Tibial artery (tissue), 4 donors: ENCODE data around the gene SUPT20HL2.
"Not testable (repeated sequence)": the region's sequence is repeated elsewhere in the genome, so short reads cannot be mapped to it uniquely, and the experiment has no call there.

Experiments used
- DNase-seq, 2 donors: peaks; one replicate each; pipeline ENCODE4 v3.0.0-alpha.2; 2019
- H3K27ac ChIP-seq, 2 donors: fragments of 200-600 bp; sonication (generic) in 1 of 2; 1 replicate in 1 of 2; 2 replicates in 1 of 2; pipeline ENCODE4 v1.5.1; 2018 to 2019; ENCODE audit warnings: mild to moderate bottlenecking in 1 of 2
- H3K27me3 ChIP-seq, 2 donors: fragments of 200-600 bp; sonication (generic) in 1 of 2; one replicate each; pipeline versions ENCODE4 v1.5.1 to v1.6.0; 2016 to 2019
- H3K36me3 ChIP-seq, 3 donors: fragments of 200-600 bp; sonication (generic) in 2 of 3; one replicate each; pipeline ENCODE4 v1.5.1; 2016 to 2019; ENCODE audit warnings: mild to moderate bottlenecking in 2 of 3
- H3K4me1 ChIP-seq, 4 donors: fragments of 200-600 bp; sonication (generic) in 2 of 4; 1 replicate in 3 of 4; 2 replicates in 1 of 4; pipeline ENCODE4 v1.5.1; 2016 to 2019
- H3K4me3 ChIP-seq, 2 donors: fragments of 200-600 bp; sonication (generic) in 1 of 2; 1 replicate in 1 of 2; 2 replicates in 1 of 2; pipeline ENCODE4 v1.5.1; 2018 to 2019; ENCODE audit warnings: mild to moderate bottlenecking in 2 of 2
- H3K9me3 ChIP-seq, 3 donors: fragments of 200-600 bp; sonication (generic) in 1 of 3; one replicate each; pipeline ENCODE4 v1.5.1; 2016 to 2019
- intact Hi-C: fragments of 100-400 bp; cut with DNase I; formaldehyde crosslinking; loops from one replicate; pipeline ENCODE4 v1.15.0; 2023; ENCODE audit warnings: low total_unique reads
- TF ChIP-seq, protein P1 (sequence below), 2 experiments: fragments of 200-600 bp in 1 of 2; fragments of 450-650 bp in 1 of 2; IDR thresholded peaks; one replicate each; pipeline ENCODE4 v1.5.1; 2017 to 2019; ENCODE audit warnings: antibody characterized with exemption in 2 of 2, mild to moderate bottlenecking in 1 of 2, moderate library complexity in 1 of 2

Gene SUPT20HL2

DNA sequence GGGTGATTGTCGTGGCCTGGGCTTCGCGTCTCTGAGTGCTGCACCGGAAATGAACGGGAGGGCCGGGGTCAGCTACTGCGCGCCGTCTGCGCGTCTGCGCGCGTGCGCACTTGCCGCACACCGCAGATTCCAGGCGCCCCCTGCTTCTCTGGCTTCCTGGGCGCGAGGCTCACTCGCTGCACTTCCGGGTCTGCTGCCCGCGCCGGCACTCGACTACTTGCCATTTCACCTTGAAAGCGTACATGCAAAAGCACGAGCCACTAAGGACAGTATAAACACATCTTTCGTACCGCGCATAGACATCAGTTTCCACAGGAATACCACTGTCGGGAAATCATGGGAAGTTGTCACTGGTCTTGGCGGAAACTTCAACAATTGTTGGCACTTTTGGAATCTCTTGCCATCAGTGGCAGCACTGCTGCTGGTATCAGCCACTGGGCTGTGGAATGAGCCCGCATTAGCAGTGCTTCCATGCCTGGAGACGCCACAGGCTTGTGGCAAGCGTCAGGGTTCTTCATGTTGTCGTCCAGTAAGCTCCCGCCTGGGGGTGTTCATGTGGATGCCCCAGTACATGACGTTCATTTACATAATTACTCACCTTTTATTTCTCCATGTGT lies at the start of gene SUPT20HL2:
Gene SUPT20HL2, minus strand, starts transcription at position 51 of the 617 bp plus-strand sequence. CDS start 754 bp downstream, outside the sequence.
- no peak within 1 kb of the TSS for H3K27ac ChIP-seq
- intact Hi-C loops: no loop called here
- no peaks in the 10 kb centered on the region for H3K36me3 ChIP-seq
- TF ChIP-seq, protein P1, sequence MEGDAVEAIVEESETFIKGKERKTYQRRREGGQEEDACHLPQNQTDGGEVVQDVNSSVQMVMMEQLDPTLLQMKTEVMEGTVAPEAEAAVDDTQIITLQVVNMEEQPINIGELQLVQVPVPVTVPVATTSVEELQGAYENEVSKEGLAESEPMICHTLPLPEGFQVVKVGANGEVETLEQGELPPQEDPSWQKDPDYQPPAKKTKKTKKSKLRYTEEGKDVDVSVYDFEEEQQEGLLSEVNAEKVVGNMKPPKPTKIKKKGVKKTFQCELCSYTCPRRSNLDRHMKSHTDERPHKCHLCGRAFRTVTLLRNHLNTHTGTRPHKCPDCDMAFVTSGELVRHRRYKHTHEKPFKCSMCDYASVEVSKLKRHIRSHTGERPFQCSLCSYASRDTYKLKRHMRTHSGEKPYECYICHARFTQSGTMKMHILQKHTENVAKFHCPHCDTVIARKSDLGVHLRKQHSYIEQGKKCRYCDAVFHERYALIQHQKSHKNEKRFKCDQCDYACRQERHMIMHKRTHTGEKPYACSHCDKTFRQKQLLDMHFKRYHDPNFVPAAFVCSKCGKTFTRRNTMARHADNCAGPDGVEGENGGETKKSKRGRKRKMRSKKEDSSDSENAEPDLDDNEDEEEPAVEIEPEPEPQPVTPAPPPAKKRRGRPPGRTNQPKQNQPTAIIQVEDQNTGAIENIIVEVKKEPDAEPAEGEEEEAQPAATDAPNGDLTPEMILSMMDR (IDR thresholded peaks at IDR 0.05): no peak
- H3K9me3 ChIP-seq: no peaks in the 10 kb centered on the region
- no peaks in the 10 kb centered on the region for H3K27me3 ChIP-seq
- H3K4me3 ChIP-seq: no peak within 1 kb of the TSS
- H3K4me1 ChIP-seq: no peaks in the 10 kb centered on the region
- no peak for DNase-seq

DNA sequence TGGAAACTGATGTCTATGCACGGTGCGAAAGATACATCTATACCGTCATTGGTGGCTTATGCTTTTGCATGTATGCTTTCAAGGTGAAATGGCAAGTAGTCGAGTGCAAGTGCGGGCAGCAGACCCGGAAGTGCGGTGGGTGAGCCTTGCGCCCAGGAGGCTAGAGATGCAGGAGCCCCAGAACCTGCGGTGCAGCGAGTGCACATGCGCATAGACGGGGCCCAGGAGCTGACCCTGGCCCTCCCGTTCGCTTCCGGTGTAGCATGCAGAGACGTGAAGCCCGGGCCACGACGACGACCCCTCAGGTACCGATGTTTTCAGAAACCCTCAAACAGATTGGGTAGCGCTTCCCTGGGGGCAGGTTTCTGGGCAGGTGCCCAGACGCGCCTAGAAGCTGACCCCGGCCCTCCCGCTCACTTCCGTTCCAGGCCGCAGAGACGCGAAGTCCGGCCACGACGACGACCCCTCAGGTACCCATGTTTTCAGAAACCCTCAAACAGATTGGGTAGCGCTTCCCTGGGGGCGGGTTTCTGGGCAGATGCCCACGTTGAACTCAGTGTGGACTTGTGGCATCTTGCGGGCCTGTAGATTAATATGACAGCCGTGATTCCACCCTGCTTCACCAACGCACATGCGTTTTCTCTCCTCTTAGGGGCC lies 48.3 kb upstream of the SUPT20HL2 start:
- H3K9me3 ChIP-seq, DNase-seq, intact Hi-C loops, H3K36me3 ChIP-seq, H3K27ac ChIP-seq, H3K4me3 ChIP-seq, H3K4me1 ChIP-seq, H3K27me3 ChIP-seq: not testable (repeated sequence)

DNA sequence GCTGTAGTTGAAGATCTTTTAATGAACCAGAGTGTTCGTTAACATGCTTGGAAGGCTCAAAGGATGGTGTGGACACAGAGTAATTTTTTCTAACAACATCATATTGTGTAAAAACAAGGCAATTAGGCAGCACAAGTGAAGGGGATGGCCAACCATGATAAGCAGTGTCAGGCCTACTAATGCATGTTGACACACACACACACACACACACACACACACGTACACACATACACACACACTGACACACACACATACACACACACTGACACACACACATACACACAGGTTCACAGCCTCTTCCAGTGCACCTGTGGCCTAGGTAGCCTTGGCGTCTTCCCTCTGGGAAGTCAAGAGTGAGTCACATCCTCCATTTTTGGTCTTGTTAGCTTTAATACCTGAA lies 46.4 kb upstream of the SUPT20HL2 start, which contains the start of gene SUPT20HL1:
Gene SUPT20HL1, plus strand, starts transcription at position 368 of the 400 bp plus-strand sequence. CDS start 2,122 bp downstream, outside the sequence.
- intact Hi-C loops: no loop called here

DNA sequence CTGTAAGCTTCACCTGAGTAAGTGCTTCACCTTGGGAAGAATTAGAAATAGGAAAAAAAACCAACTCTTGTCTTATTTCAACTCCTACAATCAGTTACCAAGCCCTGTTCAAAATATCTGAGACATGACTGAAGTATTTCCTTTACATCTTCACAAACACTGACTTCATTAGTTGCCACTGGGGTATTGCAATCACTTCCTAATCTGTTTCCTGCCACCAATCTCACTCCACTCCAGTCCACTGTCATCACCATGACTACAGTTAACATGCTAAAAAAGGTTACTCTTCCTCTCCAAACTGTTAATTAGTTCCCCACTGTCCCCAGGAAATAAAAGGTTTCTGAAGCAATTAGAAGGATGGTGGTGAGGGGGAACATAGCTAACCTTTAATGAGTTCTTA lies 43.2 kb upstream of the SUPT20HL2 start:
- intact Hi-C loops: no loop called here
- TF ChIP-seq, protein P1 (IDR thresholded peaks at IDR 0.05): no peak
- Histone ChIP-seq H3K4me3 (no peak overlapping the region), H3K4me1 (no peaks in the 10 kb centered on the region), H3K9me3 (no peaks in the 10 kb centered on the region), H3K27me3 (no peaks in the 10 kb centered on the region), H3K27ac (no peak overlapping the region), H3K36me3 (no peaks in the 10 kb centered on the region)
- DNase-seq: no peak

More for the DNA sequence above, 46.4 kb upstream of the SUPT20HL2 start, which contains the start of gene SUPT20HL1:
- Histone ChIP-seq H3K9me3 (no peaks in the 10 kb centered on the region), H3K27me3 (no peaks in the 10 kb centered on the region), H3K36me3 (no peaks in the 10 kb centered on the region), H3K27ac (no peak within 1 kb of the TSS), H3K4me1 (no peaks in the 10 kb centered on the region), H3K4me3 (no peak within 1 kb of the TSS)
- no peak for DNase-seq
- TF ChIP-seq, protein P1 (IDR thresholded peaks at IDR 0.05): no peak

DNA sequence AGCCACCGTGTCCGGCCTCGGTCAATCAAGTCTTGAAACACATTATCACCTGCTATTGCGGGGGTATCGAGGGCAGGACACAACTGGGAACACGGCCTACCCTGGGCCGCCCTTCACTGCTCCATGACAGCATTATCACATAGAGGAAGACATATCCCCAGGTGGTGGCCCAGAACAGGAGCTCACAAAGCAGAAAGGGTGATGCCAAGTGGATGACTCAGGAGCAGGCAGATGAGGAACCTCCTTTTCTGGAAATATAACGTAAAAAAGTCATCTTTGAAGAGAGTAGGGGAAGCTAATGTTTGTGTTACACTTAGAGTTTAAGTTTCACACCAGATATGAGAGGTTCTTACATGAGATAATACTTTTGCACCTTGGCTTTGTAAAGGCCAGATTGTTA lies 41.2 kb upstream of the SUPT20HL2 start:
- H3K27me3 ChIP-seq: no peaks in the 10 kb centered on the region
- DNase-seq: no peak
- intact Hi-C loops: no loop called here
- TF ChIP-seq, protein P1 (IDR thresholded peaks at IDR 0.05): no peak
- H3K9me3 ChIP-seq: no peaks in the 10 kb centered on the region
- H3K4me3 ChIP-seq: no peak overlapping the region
- no peaks in the 10 kb centered on the region for H3K4me1 ChIP-seq
- H3K36me3 ChIP-seq: no peaks in the 10 kb centered on the region
- no peak overlapping the region for H3K27ac ChIP-seq

DNA sequence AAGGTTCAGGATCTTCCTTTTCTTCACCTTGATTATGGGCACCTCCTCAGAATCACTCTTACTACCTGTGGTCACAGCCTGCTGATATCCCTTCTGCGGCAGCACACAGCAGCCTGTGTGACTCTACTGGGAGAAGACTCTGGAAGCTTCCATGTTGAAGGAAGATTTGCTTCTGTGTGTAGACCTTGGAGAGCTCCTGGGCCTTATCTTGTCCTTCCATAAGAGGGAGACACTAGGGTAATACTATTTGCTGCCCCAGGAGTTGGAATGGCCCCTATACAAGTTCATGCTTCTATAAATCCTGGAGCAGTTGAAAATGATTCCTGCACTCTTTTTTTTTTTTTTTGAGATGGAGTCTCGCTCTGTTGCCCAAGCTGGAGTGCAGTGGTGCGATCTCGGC lies 36.3 kb upstream of the SUPT20HL2 start:
- Histone ChIP-seq H3K9me3 (no peaks in the 10 kb centered on the region), H3K4me1 (no peaks in the 10 kb centered on the region), H3K27me3 (no peaks in the 10 kb centered on the region), H3K4me3 (no peak overlapping the region), H3K36me3 (no peaks in the 10 kb centered on the region), H3K27ac (no peak overlapping the region)
- TF ChIP-seq, protein P1 (IDR thresholded peaks at IDR 0.05): no peak
- no peak for DNase-seq
- intact Hi-C loops: no loop called here
